ENCODE data around the gene PHC2.

DNA sequence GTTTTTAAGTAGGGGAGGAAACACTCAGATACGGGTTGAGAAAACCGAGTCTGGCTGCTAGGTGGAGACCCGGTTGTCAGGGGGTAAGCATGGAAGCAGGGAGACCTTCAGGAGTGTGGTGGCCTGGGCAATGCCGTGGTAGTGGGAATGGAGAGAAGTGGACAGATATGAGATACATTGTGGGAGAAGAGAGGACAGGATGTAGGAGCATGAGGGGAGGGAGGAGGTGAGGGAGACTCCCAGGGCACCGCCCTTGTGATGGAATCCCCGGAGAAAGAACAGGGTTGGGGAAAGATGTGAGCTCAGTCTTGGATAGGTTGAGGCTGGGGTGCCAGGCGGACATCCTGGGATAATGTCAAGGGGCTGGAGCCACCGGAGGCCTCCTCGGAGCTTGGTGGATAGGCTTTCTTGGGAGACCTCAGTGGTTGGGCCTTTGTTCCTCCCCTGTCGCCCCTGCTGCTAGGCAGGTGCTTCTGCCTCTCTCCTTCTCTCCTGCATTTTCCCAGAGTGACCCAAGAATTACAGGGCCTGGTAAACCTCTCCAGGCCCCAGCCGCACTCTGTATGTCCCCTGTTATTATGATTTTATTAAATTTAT lies 153.3 kb downstream of the PHC2 start:
- TF ChIP-seq, protein P1, sequence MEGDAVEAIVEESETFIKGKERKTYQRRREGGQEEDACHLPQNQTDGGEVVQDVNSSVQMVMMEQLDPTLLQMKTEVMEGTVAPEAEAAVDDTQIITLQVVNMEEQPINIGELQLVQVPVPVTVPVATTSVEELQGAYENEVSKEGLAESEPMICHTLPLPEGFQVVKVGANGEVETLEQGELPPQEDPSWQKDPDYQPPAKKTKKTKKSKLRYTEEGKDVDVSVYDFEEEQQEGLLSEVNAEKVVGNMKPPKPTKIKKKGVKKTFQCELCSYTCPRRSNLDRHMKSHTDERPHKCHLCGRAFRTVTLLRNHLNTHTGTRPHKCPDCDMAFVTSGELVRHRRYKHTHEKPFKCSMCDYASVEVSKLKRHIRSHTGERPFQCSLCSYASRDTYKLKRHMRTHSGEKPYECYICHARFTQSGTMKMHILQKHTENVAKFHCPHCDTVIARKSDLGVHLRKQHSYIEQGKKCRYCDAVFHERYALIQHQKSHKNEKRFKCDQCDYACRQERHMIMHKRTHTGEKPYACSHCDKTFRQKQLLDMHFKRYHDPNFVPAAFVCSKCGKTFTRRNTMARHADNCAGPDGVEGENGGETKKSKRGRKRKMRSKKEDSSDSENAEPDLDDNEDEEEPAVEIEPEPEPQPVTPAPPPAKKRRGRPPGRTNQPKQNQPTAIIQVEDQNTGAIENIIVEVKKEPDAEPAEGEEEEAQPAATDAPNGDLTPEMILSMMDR (IDR thresholded peaks at IDR 0.05), result no peak
- TF ChIP-seq EZH2 (IDR thresholded peaks at IDR 0.05), result no peak
